Large intestine (tissue), 12 donors: ENCODE results near the gene USP27X. TPM values are rescaled to one million over a fixed set of nuclear protein-coding genes. Genes with fewer than 3 reads are reported as not detected.

Source experiments
- DNase-seq, 2 donors: peaks; one replicate each; pipeline versions ENCODE4 v3.0.0 to v3.0.0-alpha.2; 2013
- H3K27ac ChIP-seq: one replicate; pipeline ENCODE4 v1.5.1; 2013; ENCODE audit warnings: low read length
- H3K27me3 ChIP-seq: 2 replicates; pipeline ENCODE4 v1.6.1; 2013; ENCODE audit warnings: low read length; ENCODE audit not compliant: control insufficient read depth, insufficient read depth
- H3K36me3 ChIP-seq: 2 replicates; pipeline ENCODE4 v1.6.1; 2013; ENCODE audit warnings: low read length; ENCODE audit not compliant: control insufficient read depth, insufficient read depth
- H3K4me1 ChIP-seq: one replicate; pipeline ENCODE4 v1.6.1; 2013; ENCODE audit warnings: low read length; ENCODE audit not compliant: control insufficient read depth, insufficient read depth
- H3K4me3 ChIP-seq: one replicate; pipeline ENCODE4 v1.5.1; 2013; ENCODE audit warnings: low read length
- H3K9me3 ChIP-seq: one replicate; pipeline ENCODE4 v1.6.1; 2013; ENCODE audit warnings: mild to moderate bottlenecking, low read depth, low read length, moderate library complexity; ENCODE audit not compliant: control insufficient read depth
- WGBS: methylation state at CpG from one replicate; pipeline ENCODE4 v1.1.5; 2013; ENCODE audit warnings: low lambda C conversion rate; ENCODE audit not compliant: insufficient coverage; 5-methylcytosine and 5-hydroxymethylcytosine counted together
- long read RNA-seq, 11 donors: transcript quantifications; one replicate each; lab custom pipeline, GENCODE V29; 2026
- polyA plus RNA-seq: library from polyadenylated mRNA; unstranded; fragments of 120-200 nt; gene quantifications from one replicate; pipeline ENCODE4 v1.2.1, GENCODE V29; 2013

Gene USP27X
- polyA plus RNA-seq, result 6.5 TPM
- long read RNA-seq, donor 1, transcript USP27X-201 (1 exons, 2,618 nt), result major isoform, 5 of 5 reads
- long read RNA-seq, donor 1, partial matches to known transcripts, result 0 of 5 reads
- long read RNA-seq, donor 1, other reads (novel, unspliced or antisense), result 0 of 5 reads
- long read RNA-seq, donor 2, transcript USP27X-201 (1 exons, 2,618 nt), result major isoform, 9 of 9 reads
- long read RNA-seq, donor 2, partial matches to known transcripts, result 0 of 9 reads
- long read RNA-seq, donor 2, other reads (novel, unspliced or antisense), result 0 of 9 reads
- long read RNA-seq, donor 3, transcript USP27X-201 (1 exons, 2,618 nt), result major isoform, 11 of 11 reads
- long read RNA-seq, donor 3, partial matches to known transcripts, result 0 of 11 reads
- long read RNA-seq, donor 3, other reads (novel, unspliced or antisense), result 0 of 11 reads
- long read RNA-seq, donor 4, partial matches to known transcripts, result 0 of 1 reads
- long read RNA-seq, donor 4, other reads (novel, unspliced or antisense), result 0 of 1 reads
- long read RNA-seq, donor 5, transcript USP27X-201 (1 exons, 2,618 nt), result major isoform, 5 of 5 reads
- long read RNA-seq, donor 5, partial matches to known transcripts, result 0 of 5 reads
- long read RNA-seq, donor 5, other reads (novel, unspliced or antisense), result 0 of 5 reads
- long read RNA-seq, donor 6, transcript USP27X-201 (1 exons, 2,618 nt), result major isoform, 11 of 11 reads
- long read RNA-seq, donor 6, partial matches to known transcripts, result 0 of 11 reads
- long read RNA-seq, donor 6, other reads (novel, unspliced or antisense), result 0 of 11 reads
- long read RNA-seq, donor 7, transcript USP27X-201 (1 exons, 2,618 nt), result major isoform, 6 of 6 reads
- long read RNA-seq, donor 7, partial matches to known transcripts, result 0 of 6 reads
- long read RNA-seq, donor 7, other reads (novel, unspliced or antisense), result 0 of 6 reads
- long read RNA-seq, donor 8, transcript USP27X-201 (1 exons, 2,618 nt), result major isoform, 14 of 14 reads
- long read RNA-seq, donor 8, partial matches to known transcripts, result 0 of 14 reads
- long read RNA-seq, donor 8, other reads (novel, unspliced or antisense), result 0 of 14 reads
- long read RNA-seq, donor 9, transcript USP27X-201 (1 exons, 2,618 nt), result major isoform, 14 of 14 reads
- long read RNA-seq, donor 9, partial matches to known transcripts, result 0 of 14 reads
- long read RNA-seq, donor 9, other reads (novel, unspliced or antisense), result 0 of 14 reads
- long read RNA-seq, donor 10, transcript USP27X-201 (1 exons, 2,618 nt), result major isoform, 12 of 12 reads
- long read RNA-seq, donor 10, partial matches to known transcripts, result 0 of 12 reads
- long read RNA-seq, donor 10, other reads (novel, unspliced or antisense), result 0 of 12 reads
- long read RNA-seq, donor 11, transcript USP27X-201 (1 exons, 2,618 nt), result major isoform, 5 of 5 reads
- long read RNA-seq, donor 11, partial matches to known transcripts, result 0 of 5 reads
- long read RNA-seq, donor 11, other reads (novel, unspliced or antisense), result 0 of 5 reads

GRCh38 chrX:49878834-49879655, at the start of gene USP27X:
Gene USP27X, plus strand, starts transcription at chrX:49879484. Its CDS starts 824 bp downstream, at chrX:49880308.
- Histone ChIP-seq H3K9me3 (no peaks in the 10 kb centered on the region), H3K27me3 (no peaks in the 10 kb centered on the region), H3K4me3 (peak within 1 kb of the TSS; percentile 62), H3K27ac (peak within 1 kb of the TSS; percentile 63), H3K36me3 (no peaks in the 10 kb centered on the region), H3K4me1 (peaks cover 14% of the 10 kb centered on the region)
- peak; percentile 76 to 83 for DNase-seq
- no CpG with 5 or more reads among the region's 60 CpGs for WGBS

GRCh38 chrX:49838374-49838773, 40.9 kb upstream of the USP27X start:
- no peaks in the 10 kb centered on the region for H3K36me3 ChIP-seq

GRCh38 chrX:49840679-49841078, 38.6 kb upstream of the USP27X start:
- H3K36me3 ChIP-seq, result no peaks in the 10 kb centered on the region
- H3K9me3 ChIP-seq, result no peaks in the 10 kb centered on the region
- H3K27ac ChIP-seq, result peak overlapping the region; percentile 55
- no peak overlapping the region for H3K4me3 ChIP-seq
- peaks cover 7% of the 10 kb centered on the region for H3K4me1 ChIP-seq
- WGBS, result no CpG with 5 or more reads among the region's 3 CpGs
- DNase-seq, result peak; percentile 82 to 85
- no peaks in the 10 kb centered on the region for H3K27me3 ChIP-seq

More at GRCh38 chrX:49838374-49838773, 40.9 kb upstream of the USP27X start:
- Histone ChIP-seq H3K4me1 (peaks cover 7% of the 10 kb centered on the region), H3K9me3 (no peaks in the 10 kb centered on the region), H3K27me3 (no peaks in the 10 kb centered on the region), H3K4me3 (no peak overlapping the region), H3K27ac (no peak overlapping the region)
- no CpG with 5 or more reads among the region's 8 CpGs for WGBS
- DNase-seq, result peak in 1 of 2 donors; percentile 7

GRCh38 chrX:49842621-49843020, 36.7 kb upstream of the USP27X start:
- Histone ChIP-seq H3K4me1 (peaks cover 7% of the 10 kb centered on the region), H3K36me3 (no peaks in the 10 kb centered on the region), H3K27me3 (no peaks in the 10 kb centered on the region), H3K9me3 (no peaks in the 10 kb centered on the region), H3K27ac (peak overlapping the region; percentile 39), H3K4me3 (no peak overlapping the region)
- peak; percentile 21 to 48 for DNase-seq

- peak; percentile 10 to 23 for DNase-seq
- no peaks in the 10 kb centered on the region for H3K9me3 ChIP-seq
- WGBS, result no CpG with 5 or more reads among the region's 8 CpGs
- H3K4me1 ChIP-seq, result peaks cover 7% of the 10 kb centered on the region
- no peak overlapping the region for H3K27ac ChIP-seq
- H3K4me3 ChIP-seq, result no peak overlapping the region
- no peaks in the 10 kb centered on the region for H3K36me3 ChIP-seq
- no peaks in the 10 kb centered on the region for H3K27me3 ChIP-seq
Measured at GRCh38 chrX:49844611-49845010, 34.7 kb upstream of the USP27X start.

- H3K9me3 ChIP-seq, result no peaks in the 10 kb centered on the region
- H3K36me3 ChIP-seq, result no peaks in the 10 kb centered on the region
- H3K27me3 ChIP-seq, result no peaks in the 10 kb centered on the region
- H3K4me1 ChIP-seq, result peaks cover 6% of the 10 kb centered on the region
- no peak for DNase-seq
- no peak overlapping the region for H3K4me3 ChIP-seq
- H3K27ac ChIP-seq, result no peak overlapping the region
- no CpG with 5 or more reads among the region's 4 CpGs for WGBS
Measured at GRCh38 chrX:49845701-49846403, 33.4 kb upstream of the USP27X start.

GRCh38 chrX:49846522-49846921, 32.8 kb upstream of the USP27X start:
- no peaks in the 10 kb centered on the region for H3K9me3 ChIP-seq
- no peak overlapping the region for H3K4me3 ChIP-seq
- H3K4me1 ChIP-seq, result no peaks in the 10 kb centered on the region
- DNase-seq, result no peak
- no peak overlapping the region for H3K27ac ChIP-seq
- H3K36me3 ChIP-seq, result no peaks in the 10 kb centered on the region
- no peaks in the 10 kb centered on the region for H3K27me3 ChIP-seq
- WGBS, result no CpG with 5 or more reads among the region's 1 CpG

- Histone ChIP-seq H3K36me3 (no peaks in the 10 kb centered on the region), H3K27ac (no peak overlapping the region), H3K4me3 (no peak overlapping the region), H3K4me1 (no peaks in the 10 kb centered on the region), H3K27me3 (no peaks in the 10 kb centered on the region), H3K9me3 (no peaks in the 10 kb centered on the region)
- no peak for DNase-seq
- no CpG with 5 or more reads among the region's 3 CpGs for WGBS
Measured at GRCh38 chrX:49848275-49848674, 31.0 kb upstream of the USP27X start.

GRCh38 chrX:49850028-49850427, 29.3 kb upstream of the USP27X start:
- no peaks in the 10 kb centered on the region for H3K4me1 ChIP-seq
- H3K9me3 ChIP-seq, result no peaks in the 10 kb centered on the region
- no peaks in the 10 kb centered on the region for H3K27me3 ChIP-seq
- no peak for DNase-seq
- H3K27ac ChIP-seq, result no peak overlapping the region
- H3K36me3 ChIP-seq, result no peaks in the 10 kb centered on the region
- H3K4me3 ChIP-seq, result no peak overlapping the region
- WGBS, result no CpG with 5 or more reads among the region's 1 CpG
